GM10266 (cell line): ENCODE measurements around the gene CFAP73.
A peak's percentile ranks its signal among the peaks of the same experiment; 100 is the strongest.

Source experiments
- DNase-seq: peaks from one replicate; pipeline ENCODE4 v3.0.0; 2012; ENCODE audit errors: extremely low spot score
- TF ChIP-seq, protein P1 (sequence below): IDR thresholded peaks from 2 replicates; pipeline ENCODE4 v1.5.1; 2012; ENCODE audit warnings: mild to moderate bottlenecking, low read depth; ENCODE audit not compliant: control insufficient read depth, insufficient read depth; ENCODE audit errors: missing control alignments

CFAP73 gene

GRCh38 chr12:113184900-113185179, 35.3 kb downstream of the CFAP73 start:
- peak; percentile 93 for DNase-seq
- TF ChIP-seq, protein P1, sequence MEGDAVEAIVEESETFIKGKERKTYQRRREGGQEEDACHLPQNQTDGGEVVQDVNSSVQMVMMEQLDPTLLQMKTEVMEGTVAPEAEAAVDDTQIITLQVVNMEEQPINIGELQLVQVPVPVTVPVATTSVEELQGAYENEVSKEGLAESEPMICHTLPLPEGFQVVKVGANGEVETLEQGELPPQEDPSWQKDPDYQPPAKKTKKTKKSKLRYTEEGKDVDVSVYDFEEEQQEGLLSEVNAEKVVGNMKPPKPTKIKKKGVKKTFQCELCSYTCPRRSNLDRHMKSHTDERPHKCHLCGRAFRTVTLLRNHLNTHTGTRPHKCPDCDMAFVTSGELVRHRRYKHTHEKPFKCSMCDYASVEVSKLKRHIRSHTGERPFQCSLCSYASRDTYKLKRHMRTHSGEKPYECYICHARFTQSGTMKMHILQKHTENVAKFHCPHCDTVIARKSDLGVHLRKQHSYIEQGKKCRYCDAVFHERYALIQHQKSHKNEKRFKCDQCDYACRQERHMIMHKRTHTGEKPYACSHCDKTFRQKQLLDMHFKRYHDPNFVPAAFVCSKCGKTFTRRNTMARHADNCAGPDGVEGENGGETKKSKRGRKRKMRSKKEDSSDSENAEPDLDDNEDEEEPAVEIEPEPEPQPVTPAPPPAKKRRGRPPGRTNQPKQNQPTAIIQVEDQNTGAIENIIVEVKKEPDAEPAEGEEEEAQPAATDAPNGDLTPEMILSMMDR, result no peak

- TF ChIP-seq, protein P1, result no peak
- DNase-seq, result peak; percentile 82
Observed at GRCh38 chr12:113185180-113186032, 35.9 kb downstream of the CFAP73 start, which contains the start of the genes DDX54 and RITA1. Gene DDX54, minus strand, starts transcription at chr12:113185478. Its CDS starts 27 bp downstream, at chr12:113185451. Gene RITA1, plus strand, starts transcription at chr12:113185721. Its CDS starts 1,026 bp downstream, at chr12:113186747.

DNA sequence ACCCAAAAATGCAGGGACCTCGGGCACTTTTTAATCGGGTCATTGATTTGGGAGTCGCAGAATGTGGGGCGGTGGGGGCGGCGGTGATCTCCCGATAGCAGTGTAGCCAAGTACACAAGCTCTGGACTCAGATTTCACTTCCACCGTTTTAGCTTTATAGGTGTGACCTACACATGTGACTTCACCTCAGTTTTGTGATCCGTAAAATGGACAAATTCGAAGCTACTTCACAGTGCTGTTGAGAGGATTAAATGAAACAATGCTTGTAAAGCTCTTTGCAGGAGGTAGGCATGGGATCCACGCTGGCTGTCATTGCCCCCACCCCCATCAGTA, 36.5 kb downstream of the CFAP73 start:
- DNase-seq, result no peak
- TF ChIP-seq, protein P1, result no peak

DNA sequence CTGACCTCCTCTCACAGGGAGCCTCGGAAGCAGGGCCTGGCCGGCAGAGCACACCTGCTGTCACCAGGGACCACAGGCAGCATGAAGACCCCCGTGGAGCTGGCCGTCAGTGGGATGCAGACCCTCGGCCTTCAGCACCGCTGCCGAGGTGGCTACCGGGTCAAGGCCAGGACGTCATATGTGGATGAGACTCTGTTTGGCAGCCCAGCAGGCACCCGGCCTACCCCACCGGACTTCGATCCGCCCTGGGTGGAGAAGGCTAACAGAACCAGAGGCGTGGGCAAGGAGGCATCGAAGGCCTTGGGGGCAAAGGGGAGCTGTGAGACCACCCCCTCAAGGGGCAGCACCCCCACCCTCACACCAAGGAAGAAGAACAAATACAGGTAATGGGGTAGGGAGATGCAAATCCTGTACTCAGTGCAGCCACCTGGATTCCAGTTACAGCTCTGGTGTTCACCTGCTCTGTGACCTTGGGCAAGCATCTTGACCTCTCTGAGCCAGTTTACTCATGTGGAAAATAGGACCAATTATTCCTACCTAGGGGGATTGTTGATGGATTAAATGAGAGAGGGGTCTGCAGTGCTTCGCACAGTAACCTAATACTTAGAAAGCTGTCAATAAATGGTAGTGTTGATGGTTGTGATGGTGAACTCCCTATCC, 37.3 kb downstream of the CFAP73 start:
- TF ChIP-seq, protein P1, result no peak
- no peak for DNase-seq

GRCh38 chr12:113189361-113189760, 39.8 kb downstream of the CFAP73 start:
- TF ChIP-seq, protein P1, result no peak
- DNase-seq, result no peak

GRCh38 chr12:113190761-113191160, 41.2 kb downstream of the CFAP73 start:
- TF ChIP-seq, protein P1, result no peak
- DNase-seq, result no peak

DNA sequence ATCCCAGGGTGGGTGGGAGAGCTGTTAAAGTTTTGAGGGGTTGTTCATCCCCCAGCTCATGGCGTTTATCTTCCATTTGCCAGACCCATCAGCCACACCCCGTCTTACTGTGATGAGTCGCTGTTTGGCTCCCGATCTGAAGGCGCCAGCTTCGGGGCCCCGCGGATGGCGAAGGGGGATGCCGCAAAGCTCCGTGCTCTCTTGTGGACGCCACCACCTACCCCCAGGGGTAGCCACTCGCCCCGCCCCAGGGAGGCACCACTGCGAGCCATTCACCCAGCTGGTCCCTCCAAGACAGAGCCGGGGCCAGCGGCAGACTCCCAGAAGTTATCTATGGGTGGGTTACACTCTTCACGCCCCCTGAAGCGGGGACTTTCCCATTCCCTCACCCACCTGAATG, 41.7 kb downstream of the CFAP73 start:
- no peak for DNase-seq
- TF ChIP-seq, protein P1, result no peak
